GM06990 (cell line): Measurements from ENCODE around the gene EHBP1.

Experiments
- DNase-seq: peaks from one replicate; pipeline ENCODE4 v3.0.0-alpha.2; 2011; ENCODE audit not compliant: insufficient read length; ENCODE audit errors: extremely low read depth
- H3K27me3 ChIP-seq: replicated peaks from 2 replicates; pipeline ENCODE4 v1.6.0; 2011; ENCODE audit warnings: low read length; ENCODE audit not compliant: control insufficient read depth, insufficient read depth
- H3K36me3 ChIP-seq: 2 replicates; pipeline ENCODE4 v1.5.1; 2011; ENCODE audit warnings: low read length; ENCODE audit not compliant: control insufficient read depth, insufficient read depth
- H3K4me3 ChIP-seq: replicated peaks from 2 replicates; pipeline ENCODE4 v1.5.1; 2011; ENCODE audit warnings: low read depth, mild to moderate bottlenecking, control low read depth, low read length
- CTCF ChIP-seq: IDR thresholded peaks from 2 replicates; pipeline ENCODE4 v1.5.1; 2011; ENCODE audit warnings: low read length, control low read depth, mild to moderate bottlenecking, inconsistent platforms; ENCODE audit not compliant: insufficient read depth, poor library complexity, severe bottlenecking

EHBP1 gene

GRCh38 chr2:63048367-63049171 lies 343.1 kb downstream of the EHBP1 start:
- TF ChIP-seq CTCF: no peak
- DNase-seq: peak; percentile 41
- no peaks in the 10 kb centered on the region for H3K27me3 ChIP-seq
- H3K4me3 ChIP-seq: no peak overlapping the region
- no peaks in the 10 kb centered on the region for H3K36me3 ChIP-seq

DNA sequence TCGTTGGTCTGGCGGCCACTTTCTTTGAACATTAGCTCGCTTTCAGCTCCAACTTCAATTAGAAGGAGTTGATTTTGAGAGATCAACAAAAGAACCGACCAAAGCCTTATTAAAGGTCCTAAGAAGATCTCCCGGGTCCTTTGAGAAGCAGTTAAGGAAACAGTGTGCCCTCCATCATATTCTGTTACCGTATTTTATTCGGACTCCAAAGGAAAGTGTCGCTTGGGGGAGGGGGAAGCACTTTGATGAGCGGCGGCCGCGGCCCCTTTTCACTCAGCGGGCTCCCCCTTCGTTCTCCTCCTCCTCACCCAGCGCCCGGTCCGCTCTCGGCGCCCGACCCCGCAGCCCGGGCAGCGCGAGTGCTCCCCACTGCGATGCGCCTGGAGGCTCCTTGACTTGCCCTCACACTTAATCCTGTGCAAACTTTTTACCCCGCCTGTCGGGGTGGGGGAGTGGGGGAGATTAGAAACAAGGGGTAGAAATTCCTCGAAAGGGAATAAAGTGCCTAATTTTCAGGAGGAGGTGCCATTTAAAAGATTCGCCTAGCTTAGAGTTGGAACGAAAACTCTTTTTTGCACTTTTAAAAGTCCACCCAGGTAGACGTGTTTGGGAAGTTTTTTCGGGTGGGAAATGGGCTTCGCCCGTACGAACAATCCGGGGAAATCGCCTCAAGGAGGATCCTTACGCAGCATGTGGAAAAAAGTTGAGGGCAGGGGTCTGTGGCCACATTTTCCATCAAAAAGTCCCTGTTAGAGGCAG lies 343.9 kb downstream of the EHBP1 start:
- H3K36me3 ChIP-seq: no peaks in the 10 kb centered on the region
- DNase-seq: peak; percentile 31
- TF ChIP-seq CTCF: no peak
- H3K4me3 ChIP-seq: peak overlapping the region; percentile 75
- H3K27me3 ChIP-seq: no peaks in the 10 kb centered on the region

GRCh38 chr2:63049970-63050333 lies 344.4 kb downstream of the EHBP1 start:
- TF ChIP-seq CTCF: no peak
- H3K4me3 ChIP-seq: peak overlapping the region; percentile 75
- H3K36me3 ChIP-seq: no peaks in the 10 kb centered on the region
- peak; percentile 73 for DNase-seq
- H3K27me3 ChIP-seq: no peaks in the 10 kb centered on the region

DNA sequence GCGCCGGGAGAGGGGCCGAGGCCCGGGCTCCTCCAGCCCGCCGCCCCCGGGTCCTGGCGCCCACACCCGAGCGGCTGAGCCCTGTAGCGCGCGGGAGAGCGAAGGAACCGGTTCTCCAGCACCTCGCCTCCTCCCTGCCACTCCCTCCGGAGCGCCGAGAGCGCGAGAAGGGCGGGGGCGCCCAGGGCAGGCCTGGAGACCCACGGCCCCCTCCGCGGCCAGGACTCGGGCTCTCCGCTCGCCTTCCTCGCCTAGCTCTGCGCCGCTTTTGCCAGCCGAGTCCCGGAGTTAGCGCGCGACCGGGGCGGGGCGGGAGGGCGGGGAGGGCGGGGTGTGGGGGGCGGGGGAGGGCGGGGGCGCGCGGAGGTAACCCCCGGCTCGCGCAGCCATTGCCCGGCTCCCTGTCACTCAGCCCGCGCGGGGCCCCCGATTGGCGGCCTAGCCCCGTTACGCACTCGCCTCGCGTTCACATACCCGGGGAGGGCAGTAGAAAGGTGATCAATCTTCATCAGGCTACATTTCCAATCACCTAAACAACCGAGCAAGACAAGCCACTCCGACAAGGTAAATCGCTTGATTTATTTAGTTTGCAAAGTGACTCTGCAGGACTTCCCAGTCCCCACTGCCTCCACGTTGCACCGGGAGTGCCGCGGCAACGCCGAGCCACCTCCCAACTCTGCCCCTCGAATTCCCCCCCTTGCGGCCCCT lies 345.0 kb downstream of the EHBP1 start, which contains the start of gene OTX1:
OTX1 (plus strand) TSS at position 497 of the 708 bp plus-strand sequence. CDS start 2,161 bp downstream, outside the sequence.
- Histone ChIP-seq H3K36me3 (no peaks in the 10 kb centered on the region), H3K4me3 (peak within 1 kb of the TSS; percentile 83), H3K27me3 (no peaks in the 10 kb centered on the region)
- peak; percentile 85 for DNase-seq
- TF ChIP-seq CTCF: no peak

DNA sequence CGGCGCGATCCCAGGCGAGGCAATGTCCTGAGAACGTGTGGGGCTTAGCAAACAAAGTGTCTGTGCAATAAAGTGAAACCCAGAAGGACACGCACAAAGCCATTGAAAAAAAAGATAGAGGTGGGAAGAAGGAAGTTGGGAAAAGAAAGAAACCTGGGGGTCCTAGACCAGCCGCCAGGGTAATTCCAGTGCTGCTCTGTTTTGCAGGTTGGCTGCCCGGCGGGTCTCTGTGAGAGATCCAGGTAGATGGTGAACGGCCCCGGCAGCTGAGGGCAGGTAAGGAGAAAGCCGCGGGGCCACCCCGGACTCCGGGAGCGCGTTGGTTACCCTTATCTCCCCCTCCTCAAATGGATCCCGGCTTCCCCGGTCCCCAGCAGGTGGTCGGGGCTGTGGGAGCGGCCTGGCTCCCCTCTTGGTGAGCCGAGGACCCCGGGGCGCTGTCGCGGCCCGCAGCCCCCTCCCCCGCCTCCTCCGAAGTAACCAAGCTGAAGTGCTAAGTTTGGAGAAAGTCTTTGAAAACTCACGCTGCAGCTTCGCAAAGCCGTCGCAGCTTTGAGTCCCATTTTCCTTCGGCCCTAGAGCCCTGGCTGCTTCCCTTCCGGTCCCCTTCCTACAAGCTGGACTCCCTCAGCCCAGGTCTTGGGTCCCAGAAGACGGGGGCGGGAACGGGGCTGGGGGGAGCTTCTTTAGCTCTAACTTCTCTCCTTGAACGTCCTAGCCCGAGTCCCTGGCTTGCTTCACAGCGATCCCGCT lies 345.7 kb downstream of the EHBP1 start:
- TF ChIP-seq CTCF: no peak
- H3K36me3 ChIP-seq: no peaks in the 10 kb centered on the region
- H3K27me3 ChIP-seq: no peaks in the 10 kb centered on the region
- DNase-seq: peak; percentile 31
- peak overlapping the region; percentile 83 for H3K4me3 ChIP-seq
